Measurements from ENCODE around the gene MGRN1. TPM values are rescaled to one million over a fixed set of nuclear protein-coding genes. Genes with fewer than 3 reads are reported as not detected.

The MGRN1 gene
- total and polyA plus RNA-seq, 2 of the 13 experiments (the other 11 are each of a cell fraction or from before 2014, with no cell fraction given) = 11.9 to 12.6 TPM

- TF ChIP-seq ZNF143 (CRISPR knock-in tag; IDR thresholded peaks at IDR 0.05) (peak; percentile 94), ZNF33A (CRISPR knock-in tag; IDR thresholded peaks at IDR 0.05; ENCODE audit: borderline replicate concordance) (peak; percentile 59; the same call in 1 of the 2 replicates), ARID5B (CRISPR knock-in tag; IDR thresholded peaks at IDR 0.05) (0 out of 2 replicates have a peak, but pooled peaks have one; percentile 36), MYC (CRISPR knock-in tag; IDR thresholded peaks at IDR 0.05; ENCODE audit: borderline replicate concordance) (peak; percentile 25; the same call in 1 of the 2 replicates), ZBTB40 (IDR thresholded peaks at IDR 0.05) (no peak), ZBTB40 (CRISPR knock-in tag; IDR thresholded peaks at IDR 0.05) (no peak), SOX5 (CRISPR knock-in tag; IDR thresholded peaks at IDR 0.05; ENCODE audit: borderline replicate concordance) (peak; percentile 23; the same call in 1 of the 2 replicates), HIC2 (CRISPR knock-in tag; IDR thresholded peaks at IDR 0.05; ENCODE audit: low read depth) (0 out of 2 replicates have a peak, but pooled peaks have one; percentile 13), KLF16 (CRISPR knock-in tag; IDR thresholded peaks at IDR 0.05) (peak in 1 of 2 experiments; percentile 32; a peak in 1 of 4 replicates), MXI1 (IDR thresholded peaks at IDR 0.05; ENCODE audit: borderline replicate concordance, low read depth, low read length) (peak; percentile 47; the same call in 1 of the 3 replicates)
These were observed at the start of gene MGRN1 (continued) for GRCh38 chr16:4624015-4624826.

Measured in HepG2 (cell line).